ENCODE data around the gene ZNRD2.

Gene ZNRD2

GRCh38 chr11:65617990-65618751 is 47.9 kb downstream of the ZNRD2 start:
- H3K36me3 ChIP-seq (ENCODE audit: control insufficient read depth in 1 of 2, insufficient read depth in 2 of 2, low read length in 2 of 2): peaks cover 26 to 56% of the 10 kb centered on the region in 2 donors
- peaks cover 12 to 19% of the 10 kb centered on the region in 2 donors for H3K4me1 ChIP-seq (ENCODE audit: control insufficient read depth in 1 of 2, insufficient read depth in 2 of 2, low read length in 2 of 2)

GRCh38 chr11:65618763-65619162 is 48.5 kb downstream of the ZNRD2 start:
- Histone ChIP-seq H3K9me3 (ENCODE audit: control insufficient read depth in 1 of 2, low read length in 2 of 2) (no peaks in the 10 kb centered on the region), H3K27ac (ENCODE audit: low read depth, low read length) (no peak overlapping the region), H3K27me3 (ENCODE audit: control insufficient read depth in 1 of 2, insufficient read depth in 2 of 2, low read length in 2 of 2) (no peaks in the 10 kb centered on the region), H3K4me1 (ENCODE audit: control insufficient read depth in 1 of 2, insufficient read depth in 2 of 2, low read length in 2 of 2) (peaks cover 10 to 15% of the 10 kb centered on the region in 2 donors), H3K4me3 (ENCODE audit: low read depth in 1 of 2, low read length in 2 of 2) (no peak overlapping the region), H3K9ac (ENCODE audit: low read depth in 1 of 2, low read length in 2 of 2) (no peak overlapping the region), H3K36me3 (ENCODE audit: control insufficient read depth in 1 of 2, insufficient read depth in 2 of 2, low read length in 2 of 2) (peaks cover 27 to 62% of the 10 kb centered on the region in 2 donors)

More at GRCh38 chr11:65617990-65618751, 47.9 kb downstream of the ZNRD2 start:
- H3K9ac ChIP-seq (ENCODE audit: low read depth in 1 of 2, low read length in 2 of 2): no peak overlapping the region
- no peaks in the 10 kb centered on the region for H3K27me3 ChIP-seq (ENCODE audit: control insufficient read depth in 1 of 2, insufficient read depth in 2 of 2, low read length in 2 of 2)
- H3K4me3 ChIP-seq (ENCODE audit: low read depth in 1 of 2, low read length in 2 of 2): no peak overlapping the region
- H3K9me3 ChIP-seq (ENCODE audit: control insufficient read depth in 1 of 2, low read length in 2 of 2): no peaks in the 10 kb centered on the region
- no peak overlapping the region for H3K27ac ChIP-seq (ENCODE audit: low read depth, low read length)

GRCh38 chr11:65619281-65619928 is 49.1 kb downstream of the ZNRD2 start:
- Histone ChIP-seq H3K36me3 (ENCODE audit: control insufficient read depth in 1 of 2, insufficient read depth in 2 of 2, low read length in 2 of 2) (peaks cover 31 to 68% of the 10 kb centered on the region in 2 donors), H3K27me3 (ENCODE audit: control insufficient read depth in 1 of 2, insufficient read depth in 2 of 2, low read length in 2 of 2) (no peaks in the 10 kb centered on the region)

GRCh38 chr11:65620666-65621065 is 50.4 kb downstream of the ZNRD2 start:
- H3K9me3 ChIP-seq (ENCODE audit: control insufficient read depth in 1 of 2, low read length in 2 of 2): no peaks in the 10 kb centered on the region
- no peak overlapping the region for H3K9ac ChIP-seq (ENCODE audit: low read depth in 1 of 2, low read length in 2 of 2)
- peaks cover 10 to 15% of the 10 kb centered on the region in 2 donors for H3K4me1 ChIP-seq (ENCODE audit: control insufficient read depth in 1 of 2, insufficient read depth in 2 of 2, low read length in 2 of 2)
- H3K36me3 ChIP-seq (ENCODE audit: control insufficient read depth in 1 of 2, insufficient read depth in 2 of 2, low read length in 2 of 2): peaks cover 33 to 79% of the 10 kb centered on the region in 2 donors
- H3K4me3 ChIP-seq (ENCODE audit: low read depth in 1 of 2, low read length in 2 of 2): no peak overlapping the region
- no peak overlapping the region for H3K27ac ChIP-seq (ENCODE audit: low read depth, low read length)
- no peaks in the 10 kb centered on the region for H3K27me3 ChIP-seq (ENCODE audit: control insufficient read depth in 1 of 2, insufficient read depth in 2 of 2, low read length in 2 of 2)

More at GRCh38 chr11:65619281-65619928, 49.1 kb downstream of the ZNRD2 start:
- H3K9ac ChIP-seq (ENCODE audit: low read depth in 1 of 2, low read length in 2 of 2): no peak overlapping the region
- no peaks in the 10 kb centered on the region for H3K9me3 ChIP-seq (ENCODE audit: control insufficient read depth in 1 of 2, low read length in 2 of 2)
- no peak overlapping the region for H3K4me3 ChIP-seq (ENCODE audit: low read depth in 1 of 2, low read length in 2 of 2)
- H3K4me1 ChIP-seq (ENCODE audit: control insufficient read depth in 1 of 2, insufficient read depth in 2 of 2, low read length in 2 of 2): peaks cover 10 to 15% of the 10 kb centered on the region in 2 donors
- H3K27ac ChIP-seq (ENCODE audit: low read depth, low read length): no peak overlapping the region

GRCh38 chr11:65621460-65621859 is 51.2 kb downstream of the ZNRD2 start:
- Histone ChIP-seq H3K4me1 (ENCODE audit: control insufficient read depth in 1 of 2, insufficient read depth in 2 of 2, low read length in 2 of 2) (peaks cover 8 to 12% of the 10 kb centered on the region in 2 donors), H3K27me3 (ENCODE audit: control insufficient read depth in 1 of 2, insufficient read depth in 2 of 2, low read length in 2 of 2) (no peaks in the 10 kb centered on the region), H3K27ac (ENCODE audit: low read depth, low read length) (no peak overlapping the region), H3K9me3 (ENCODE audit: control insufficient read depth in 1 of 2, low read length in 2 of 2) (no peaks in the 10 kb centered on the region), H3K4me3 (ENCODE audit: low read depth in 1 of 2, low read length in 2 of 2) (no peak overlapping the region), H3K9ac (ENCODE audit: low read depth in 1 of 2, low read length in 2 of 2) (no peak overlapping the region), H3K36me3 (ENCODE audit: control insufficient read depth in 1 of 2, insufficient read depth in 2 of 2, low read length in 2 of 2) (peaks cover 38 to 87% of the 10 kb centered on the region in 2 donors)

Data from duodenal mucosa (tissue), 2 donors.